ENCODE data around the gene PEX1. TPM values are rescaled to one million over a fixed set of nuclear protein-coding genes. Genes with fewer than 3 reads are reported as not detected.

The PEX1 gene
- 67.3 TPM for total RNA-seq

GRCh38 chr7:92528188-92528957 is at the start of gene PEX1, which contains the start of gene RBM48:
Gene PEX1, minus strand, starts transcription at chr7:92528520. Its CDS starts 85 bp downstream, at chr7:92528435.
Gene RBM48, plus strand, starts transcription at chr7:92528795. Its CDS starts 19 bp downstream, at chr7:92528814.

GRCh38 chr7:92477681-92478080 is 50.6 kb downstream of the PEX1 start, which contains the start of gene ERVW-1:
Gene ERVW-1, minus strand, starts transcription at chr7:92477946. Its CDS starts 7,565 bp downstream, at chr7:92470381.

GRCh38 chr7:92447345-92448204 is 80.7 kb downstream of the PEX1 start, which contains the start of gene GATAD1:
Gene GATAD1, plus strand, starts transcription at chr7:92447482. Its CDS starts 248 bp downstream, at chr7:92447730.

Other genes starting within 250 kb of the PEX1 start
- gene GATAD1, start 81.0 kb downstream of the PEX1 start, total RNA-seq = 50.1 TPM
- not detected for gene ERVW-1, start 50.6 kb downstream of the PEX1 start, total RNA-seq
- 24.4 TPM for gene RBM48, start 275 bp upstream of the PEX1 start, total RNA-seq
- 59.2 TPM for gene FAM133B, start 61.9 kb upstream of the PEX1 start, total RNA-seq